Lung (tissue), 12 donors: Measurements from ENCODE around the gene SLC43A1. TPM values are rescaled to one million over a fixed set of nuclear protein-coding genes. Genes with fewer than 3 reads are reported as not detected.
A peak's percentile ranks its signal among the peaks of the same experiment; 100 is the strongest.

ENCODE experiments used
- ATAC-seq: fragments of 200-7000 bp; cut with Tn5 transposase; one replicate; pipeline ENCODE4 v1.9.1; 2020; ENCODE audit warnings: moderate number of reproducible peaks; ENCODE audit not compliant: insufficient read depth, low FRiP score
- DNase-seq, 3 donors: peaks; one replicate each; pipeline ENCODE4 v3.0.0-alpha.2; 2013 to 2017
- H3K27ac ChIP-seq, 2 donors: one replicate each; pipeline ENCODE4 v1.5.1; 2013; ENCODE audit warnings: mild to moderate bottlenecking in 2 of 2, moderate library complexity in 2 of 2, control low read depth in 1 of 2, inconsistent platforms in 1 of 2, low read depth in 1 of 2, low read length in 1 of 2
- H3K27me3 ChIP-seq, 3 donors: one replicate each; pipeline ENCODE4 v1.5.1; 2013; ENCODE audit warnings: low read length in 2 of 3; ENCODE audit not compliant: control insufficient read depth in 3 of 3, insufficient read depth in 3 of 3
- H3K36me3 ChIP-seq, 4 donors: one replicate each; pipeline ENCODE4 v1.5.1; 2013; ENCODE audit warnings: low read length in 4 of 4, mild to moderate bottlenecking in 1 of 4, moderate library complexity in 1 of 4; ENCODE audit not compliant: control insufficient read depth in 4 of 4, insufficient read depth in 4 of 4
- H3K4me1 ChIP-seq, 5 donors: one replicate each; pipeline ENCODE4 v1.5.1; 2013; ENCODE audit warnings: low read length in 5 of 5, mild to moderate bottlenecking in 2 of 5, moderate library complexity in 1 of 5; ENCODE audit not compliant: control insufficient read depth in 5 of 5, insufficient read depth in 5 of 5
- H3K4me3 ChIP-seq: one replicate; pipeline ENCODE4 v1.5.1; 2013; ENCODE audit warnings: mild to moderate bottlenecking, control low read depth, moderate library complexity
- H3K9ac ChIP-seq, 2 donors: one replicate each; pipeline ENCODE4 v1.5.1; 2013; ENCODE audit warnings: low read length in 2 of 2, control low read depth in 1 of 2; ENCODE audit not compliant: insufficient read depth in 1 of 2
- H3K9me3 ChIP-seq, 4 donors: one replicate each; pipeline ENCODE4 v1.5.1; 2013; ENCODE audit warnings: low read length in 3 of 4, mild to moderate bottlenecking in 1 of 4, moderate library complexity in 1 of 4; ENCODE audit not compliant: control insufficient read depth in 4 of 4, insufficient read depth in 3 of 4
- WGBS, 2 donors: extraction: QIAGEN DNeasy Blood & Tissue Kit; methylation state at CpG; one replicate each; pipeline ENCODE4 v1.1.7; 2013; 5-methylcytosine and 5-hydroxymethylcytosine counted together
- polyA plus RNA-seq, 2 donors: library from polyadenylated mRNA; stranded (reverse); fragments of 200-250 nt; gene quantifications; one replicate each; pipeline ENCODE4 v1.2.1, GENCODE V29; 2013
- total RNA-seq, 2 donors: library from RNA; depleted of rRNA in 1 of 2; stranded (reverse); fragments of >200 nt in 1 of 2; gene quantifications; one replicate each; pipeline ENCODE4 v1.2.1, GENCODE V29; 2014 to 2021
- TF ChIP-seq, protein P1 (sequence below): IDR thresholded peaks from 2 replicates; pipeline ENCODE4 v1.5.1; 2012; ENCODE audit warnings: mild to moderate bottlenecking; ENCODE audit errors: control extremely low read depth, extremely low read depth
- donor health status: control.
- donor health status: control.
- donor health status: Bipolar disorder and iron deficiency.
- donor health status: healthy.
- donor health status: DM: yes; HTN: yes; CAD: no.

The SLC43A1 gene
- total and polyA plus RNA-seq, 4 donors = 10.3 to 18.7 (median 16.7) TPM

DNA sequence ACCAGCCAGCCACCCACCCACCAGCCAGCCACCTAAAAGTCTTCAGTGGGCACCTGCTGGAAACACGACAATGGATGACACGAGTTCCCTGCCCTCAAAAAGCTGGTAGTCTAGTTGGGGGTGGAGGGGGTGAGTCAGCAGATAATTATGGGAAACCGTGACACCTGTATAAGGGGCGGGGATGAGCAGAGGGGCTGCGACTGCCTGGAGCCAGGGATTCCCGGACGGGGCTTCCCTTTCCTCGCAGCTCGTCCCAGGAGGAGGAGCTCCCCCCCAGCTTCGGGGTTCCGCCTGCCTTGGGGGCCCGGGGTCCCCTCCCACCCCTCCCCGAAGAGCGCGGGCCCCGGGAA lies 57.5 kb downstream of the SLC43A1 start:
- H3K9me3 ChIP-seq = no peaks in the 10 kb centered on the region
- DNase-seq = no peak
- H3K4me1 ChIP-seq = peaks cover 0 to 18% (median 15%) of the 10 kb centered on the region in 5 donors
- WGBS, 2 donors = 2 to 4% methylated on average over 12 to 16 of the region's 16 CpGs
- no peaks in the 10 kb centered on the region for H3K36me3 ChIP-seq
- TF ChIP-seq, protein P1, sequence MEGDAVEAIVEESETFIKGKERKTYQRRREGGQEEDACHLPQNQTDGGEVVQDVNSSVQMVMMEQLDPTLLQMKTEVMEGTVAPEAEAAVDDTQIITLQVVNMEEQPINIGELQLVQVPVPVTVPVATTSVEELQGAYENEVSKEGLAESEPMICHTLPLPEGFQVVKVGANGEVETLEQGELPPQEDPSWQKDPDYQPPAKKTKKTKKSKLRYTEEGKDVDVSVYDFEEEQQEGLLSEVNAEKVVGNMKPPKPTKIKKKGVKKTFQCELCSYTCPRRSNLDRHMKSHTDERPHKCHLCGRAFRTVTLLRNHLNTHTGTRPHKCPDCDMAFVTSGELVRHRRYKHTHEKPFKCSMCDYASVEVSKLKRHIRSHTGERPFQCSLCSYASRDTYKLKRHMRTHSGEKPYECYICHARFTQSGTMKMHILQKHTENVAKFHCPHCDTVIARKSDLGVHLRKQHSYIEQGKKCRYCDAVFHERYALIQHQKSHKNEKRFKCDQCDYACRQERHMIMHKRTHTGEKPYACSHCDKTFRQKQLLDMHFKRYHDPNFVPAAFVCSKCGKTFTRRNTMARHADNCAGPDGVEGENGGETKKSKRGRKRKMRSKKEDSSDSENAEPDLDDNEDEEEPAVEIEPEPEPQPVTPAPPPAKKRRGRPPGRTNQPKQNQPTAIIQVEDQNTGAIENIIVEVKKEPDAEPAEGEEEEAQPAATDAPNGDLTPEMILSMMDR = no peak
- H3K4me3 ChIP-seq = no peak overlapping the region
- no peak overlapping the region for H3K9ac ChIP-seq
- H3K27me3 ChIP-seq = peaks cover 0 to 49% (median 20%) of the 10 kb centered on the region in 3 donors
- ATAC-seq = no peak
- H3K27ac ChIP-seq = no peak overlapping the region

DNA sequence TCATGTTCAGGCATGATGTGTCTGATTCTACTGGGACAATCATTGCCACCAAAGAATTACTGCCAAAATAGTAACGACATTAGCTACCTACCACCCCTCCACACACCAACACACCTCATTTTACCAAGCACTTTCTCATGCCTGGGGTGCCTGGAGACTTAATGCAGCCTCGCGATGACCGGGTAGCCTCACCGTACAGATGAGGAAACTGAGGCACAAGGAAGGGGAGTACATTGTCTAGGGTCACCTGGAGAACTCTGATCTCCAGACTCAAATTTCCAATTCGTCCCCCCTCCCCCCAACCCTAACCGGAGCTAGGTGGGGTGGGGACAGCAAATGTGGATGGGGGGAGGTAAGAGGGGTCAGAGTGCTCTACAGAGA lies 57.9 kb downstream of the SLC43A1 start:
- Histone ChIP-seq H3K4me1 (peaks cover 0 to 19% (median 15%) of the 10 kb centered on the region in 5 donors), H3K27me3 (peaks cover 0 to 45% (median 22%) of the 10 kb centered on the region in 3 donors), H3K9me3 (no peaks in the 10 kb centered on the region), H3K9ac (no peak overlapping the region), H3K4me3 (no peak overlapping the region), H3K27ac (no peak overlapping the region), H3K36me3 (no peaks in the 10 kb centered on the region)
- ATAC-seq (no peak), DNase-seq (no peak)
- WGBS, 2 donors = 6 to 13% methylated on average over 7 of the region's 7 CpGs
- TF ChIP-seq, protein P1 = no peak

DNA sequence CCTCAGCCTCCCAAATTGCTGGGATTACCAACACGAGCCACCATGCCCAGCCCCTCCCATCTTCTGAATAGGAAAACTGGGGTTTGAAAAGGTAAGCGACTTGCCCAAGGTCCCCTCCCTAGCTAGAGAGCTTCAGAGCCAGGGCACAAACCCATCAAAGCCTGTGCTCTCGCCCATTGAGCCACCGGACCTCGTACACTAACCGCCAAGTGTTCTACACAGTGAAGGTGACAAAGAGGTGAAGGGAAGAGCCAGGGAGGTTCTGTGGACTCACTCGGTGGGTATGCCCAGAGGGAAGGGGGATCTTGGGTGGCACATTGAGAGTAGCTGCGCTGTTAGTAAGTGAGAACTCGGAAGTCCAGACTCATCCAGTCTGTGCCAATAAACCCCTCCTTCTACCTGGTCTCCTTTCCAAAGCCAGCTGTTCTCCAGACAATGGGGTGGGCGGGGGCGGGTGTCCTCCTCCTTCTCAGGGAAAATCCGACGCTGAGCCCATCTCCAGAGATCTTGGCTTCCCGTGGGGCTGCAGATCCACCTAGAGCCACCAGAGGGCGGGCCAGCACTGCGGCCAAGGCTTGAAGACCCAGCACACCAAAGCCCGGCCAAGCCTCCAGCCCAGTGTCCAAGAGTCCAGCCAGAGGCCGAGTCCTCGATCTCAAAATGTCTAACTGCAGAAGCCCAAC lies 58.4 kb downstream of the SLC43A1 start:
- peaks cover 0 to 42% (median 23%) of the 10 kb centered on the region in 3 donors for H3K27me3 ChIP-seq
- ATAC-seq = peak; percentile 77
- peak; percentile 86 to 88 (median 87) for DNase-seq
- no peaks in the 10 kb centered on the region for H3K9me3 ChIP-seq
- no peaks in the 10 kb centered on the region for H3K36me3 ChIP-seq
- TF ChIP-seq, protein P1 = peak; percentile 96
- 12 to 15% methylated on average over 19 of the region's 19 CpGs for WGBS, 2 donors
- H3K4me1 ChIP-seq = peaks cover 0 to 19% (median 15%) of the 10 kb centered on the region in 5 donors
- no peak overlapping the region for H3K4me3 ChIP-seq
- no peak overlapping the region for H3K27ac ChIP-seq
- H3K9ac ChIP-seq = no peak overlapping the region
